ENCODE data around the gene SNTB2. TPM values are rescaled to one million over a fixed set of nuclear protein-coding genes. Genes with fewer than 3 reads are reported as not detected.

The SNTB2 gene
- total and polyA plus RNA-seq, 4 donors: 2.1 to 7.8 (median 4.1) TPM

DNA sequence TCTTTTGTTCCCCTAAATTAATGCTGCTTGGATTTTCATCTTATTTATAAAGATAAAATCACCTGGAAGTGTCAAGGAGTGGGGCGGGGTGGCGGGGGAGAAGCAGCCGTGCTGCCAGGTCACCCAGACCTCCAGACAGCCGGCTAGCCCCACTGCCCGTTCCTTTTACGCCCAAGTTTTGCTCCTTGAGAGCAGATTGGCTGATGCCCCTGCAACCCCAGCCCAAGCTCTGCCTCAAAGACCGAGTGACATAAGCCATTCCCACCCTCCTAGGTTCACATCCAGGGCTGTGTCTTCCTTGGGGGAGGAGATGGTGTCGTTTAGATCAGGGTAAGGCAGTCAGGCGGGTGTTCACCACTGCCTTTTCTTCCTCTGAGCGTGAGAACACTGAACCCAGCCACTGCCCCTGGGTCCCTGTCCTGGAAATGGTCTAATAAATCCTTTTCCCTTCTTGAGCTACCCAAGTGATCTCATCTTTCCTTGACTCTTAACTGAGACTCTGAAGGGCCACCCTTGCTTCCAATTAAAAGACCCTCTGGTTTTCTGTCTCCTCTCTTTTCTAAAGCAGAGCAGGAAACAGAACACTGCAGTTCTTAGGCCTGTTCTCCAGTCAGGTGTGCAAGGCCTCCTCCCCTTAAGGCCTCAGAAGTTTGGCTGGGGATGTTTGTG, 137.8 kb downstream of the SNTB2 start:
- Histone ChIP-seq H3K4me3 (ENCODE audit: low read depth in 1 of 3, low read length in 3 of 3) (no peak overlapping the region), H3K9ac (ENCODE audit: low read depth in 1 of 2, low read length in 2 of 2) (no peak overlapping the region), H3K4me1 (ENCODE audit: control insufficient read depth in 4 of 4, insufficient read depth in 4 of 4, low read length in 3 of 4) (peaks cover 19 to 68% (median 57%) of the 10 kb centered on the region in 4 donors), H3K27me3 (ENCODE audit: control insufficient read depth in 4 of 4, insufficient read depth in 4 of 4, low read length in 3 of 4) (no peaks in the 10 kb centered on the region), H3K36me3 (ENCODE audit: control insufficient read depth in 4 of 4, insufficient read depth in 3 of 4, low read depth in 1 of 4, low read length in 3 of 4) (peaks cover 12 to 44% (median 27%) of the 10 kb centered on the region in 4 donors), H3K9me3 (ENCODE audit: control insufficient read depth in 4 of 4, low read length in 3 of 4) (no peaks in the 10 kb centered on the region), H3K27ac (ENCODE audit: low read depth in 1 of 2, low read length in 2 of 2) (peak overlapping the region; percentile 60 to 87)
- 86% methylated on average over 10 of the region's 10 CpGs for WGBS
- DNase-seq (ENCODE audit: low spot score): no peak
- TF ChIP-seq HNF4A (conservative IDR thresholded peaks at IDR 0.05): no peak
- TF ChIP-seq, protein P1, sequence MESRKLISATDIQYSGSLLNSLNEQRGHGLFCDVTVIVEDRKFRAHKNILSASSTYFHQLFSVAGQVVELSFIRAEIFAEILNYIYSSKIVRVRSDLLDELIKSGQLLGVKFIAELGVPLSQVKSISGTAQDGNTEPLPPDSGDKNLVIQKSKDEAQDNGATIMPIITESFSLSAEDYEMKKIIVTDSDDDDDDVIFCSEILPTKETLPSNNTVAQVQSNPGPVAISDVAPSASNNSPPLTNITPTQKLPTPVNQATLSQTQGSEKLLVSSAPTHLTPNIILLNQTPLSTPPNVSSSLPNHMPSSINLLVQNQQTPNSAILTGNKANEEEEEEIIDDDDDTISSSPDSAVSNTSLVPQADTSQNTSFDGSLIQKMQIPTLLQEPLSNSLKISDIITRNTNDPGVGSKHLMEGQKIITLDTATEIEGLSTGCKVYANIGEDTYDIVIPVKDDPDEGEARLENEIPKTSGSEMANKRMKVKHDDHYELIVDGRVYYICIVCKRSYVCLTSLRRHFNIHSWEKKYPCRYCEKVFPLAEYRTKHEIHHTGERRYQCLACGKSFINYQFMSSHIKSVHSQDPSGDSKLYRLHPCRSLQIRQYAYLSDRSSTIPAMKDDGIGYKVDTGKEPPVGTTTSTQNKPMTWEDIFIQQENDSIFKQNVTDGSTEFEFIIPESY (IDR thresholded peaks at IDR 0.05): no peak

DNA sequence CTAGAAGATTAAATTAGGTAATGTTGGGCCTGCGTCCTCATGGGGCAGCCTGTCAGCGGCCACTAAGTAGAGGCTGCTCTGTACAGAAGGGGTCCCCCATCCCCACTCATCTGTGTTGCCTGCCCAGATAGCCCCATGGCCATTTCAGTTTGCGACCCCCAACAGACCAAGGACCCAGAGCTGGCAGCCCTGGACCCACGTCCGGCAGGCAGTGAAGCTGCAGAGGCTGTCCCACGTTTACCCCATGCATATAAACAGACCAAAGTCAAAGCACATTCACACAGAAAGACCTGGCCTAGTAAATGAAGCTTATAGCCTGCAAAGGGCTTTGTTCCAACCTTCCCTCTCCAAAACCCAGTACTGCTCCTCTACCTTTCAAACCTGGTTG, 138.8 kb downstream of the SNTB2 start:
- Histone ChIP-seq H3K27me3 (ENCODE audit: control insufficient read depth in 4 of 4, insufficient read depth in 4 of 4, low read length in 3 of 4) (no peaks in the 10 kb centered on the region), H3K27ac (ENCODE audit: low read depth in 1 of 2, low read length in 2 of 2) (peak overlapping the region; percentile 52 to 87), H3K9me3 (ENCODE audit: control insufficient read depth in 4 of 4, low read length in 3 of 4) (no peaks in the 10 kb centered on the region), H3K4me3 (ENCODE audit: low read depth in 1 of 3, low read length in 3 of 3) (no peak overlapping the region), H3K9ac (ENCODE audit: low read depth in 1 of 2, low read length in 2 of 2) (no peak overlapping the region), H3K4me1 (ENCODE audit: control insufficient read depth in 4 of 4, insufficient read depth in 4 of 4, low read length in 3 of 4) (peaks cover 19 to 72% (median 58%) of the 10 kb centered on the region in 4 donors), H3K36me3 (ENCODE audit: control insufficient read depth in 4 of 4, insufficient read depth in 3 of 4, low read depth in 1 of 4, low read length in 3 of 4) (peaks cover 6 to 33% (median 19%) of the 10 kb centered on the region in 4 donors)
- no peak for TF ChIP-seq RXRA (IDR thresholded peaks at IDR 0.05)
- no peak for TF ChIP-seq SP1 (IDR thresholded peaks at IDR 0.05)
- TF ChIP-seq EGR1 (IDR thresholded peaks at IDR 0.05; ENCODE audit: low read depth in 2 of 2): no peak
- no peak for TF ChIP-seq JUND (IDR thresholded peaks at IDR 0.05)
- no peak for TF ChIP-seq NR2F2 (IDR thresholded peaks at IDR 0.05)
- TF ChIP-seq HNF4G (IDR thresholded peaks at IDR 0.05): no peak
- TF ChIP-seq TAF1 (conservative IDR thresholded peaks at IDR 0.05): no peak
- no peak for TF ChIP-seq HNF4A (conservative IDR thresholded peaks at IDR 0.05)
- no peak for DNase-seq (ENCODE audit: low spot score)
- 62% methylated on average over 6 of the region's 6 CpGs for WGBS

DNA sequence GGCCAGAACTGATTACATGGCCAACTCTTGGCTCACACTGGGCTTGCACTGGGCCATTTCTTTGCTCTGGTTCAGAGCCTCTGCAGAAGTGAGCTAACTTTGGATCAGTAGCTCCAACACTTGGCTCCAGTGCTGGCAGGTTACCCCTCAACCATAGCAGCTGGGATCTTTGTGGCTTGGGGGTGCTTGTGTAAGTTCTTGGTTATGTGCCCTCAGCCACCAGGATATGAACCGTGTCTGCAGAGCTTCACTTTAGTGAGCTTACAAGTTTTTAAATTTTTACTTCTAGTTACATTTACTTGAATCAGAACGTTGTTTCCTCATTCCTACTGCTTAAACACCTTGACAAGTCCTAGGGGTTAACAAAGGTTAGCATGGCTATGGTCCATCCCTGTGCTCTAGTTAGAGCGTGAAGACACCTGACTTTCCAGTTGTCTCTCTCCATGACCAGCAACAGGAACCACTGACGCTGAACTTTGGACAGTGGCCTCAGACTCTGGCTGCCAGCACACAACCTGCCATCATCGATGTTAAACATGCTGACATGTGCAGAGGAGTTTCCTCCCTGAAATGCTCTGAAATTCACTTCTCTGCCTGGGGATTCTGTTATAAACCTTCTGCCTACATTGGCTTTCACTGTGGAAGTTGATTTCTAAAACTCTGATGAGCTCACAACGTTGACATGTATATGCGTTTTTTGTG, 139.4 kb downstream of the SNTB2 start:
- 22% methylated on average over 7 of the region's 7 CpGs for WGBS
- Histone ChIP-seq H3K9me3 (ENCODE audit: control insufficient read depth in 4 of 4, low read length in 3 of 4) (no peaks in the 10 kb centered on the region), H3K27me3 (ENCODE audit: control insufficient read depth in 4 of 4, insufficient read depth in 4 of 4, low read length in 3 of 4) (no peaks in the 10 kb centered on the region), H3K4me1 (ENCODE audit: control insufficient read depth in 4 of 4, insufficient read depth in 4 of 4, low read length in 3 of 4) (peaks cover 22 to 76% (median 60%) of the 10 kb centered on the region in 4 donors), H3K9ac (ENCODE audit: low read depth in 1 of 2, low read length in 2 of 2) (peak overlapping the region in 1 of 2 donors; percentile 78), H3K4me3 (ENCODE audit: low read depth in 1 of 3, low read length in 3 of 3) (peak overlapping the region in 1 of 3 donors; percentile 13), H3K36me3 (ENCODE audit: control insufficient read depth in 4 of 4, insufficient read depth in 3 of 4, low read depth in 1 of 4, low read length in 3 of 4) (peaks cover 2 to 27% (median 15%) of the 10 kb centered on the region in 4 donors), H3K27ac (ENCODE audit: low read depth in 1 of 2, low read length in 2 of 2) (peak overlapping the region; percentile 52 to 87)
- DNase-seq (ENCODE audit: low spot score): no peak
- TF ChIP-seq TAF1 (conservative IDR thresholded peaks at IDR 0.05) (no peak), NR2F2 (IDR thresholded peaks at IDR 0.05) (peak; percentile 26), RXRA (IDR thresholded peaks at IDR 0.05) (peak; percentile 94 to 95), JUND (IDR thresholded peaks at IDR 0.05) (peak; percentile 68 to 72), HNF4G (IDR thresholded peaks at IDR 0.05) (peak; percentile 98), GABPA (IDR thresholded peaks at IDR 0.05 in 1 of 2, conservative IDR thresholded peaks at IDR 0.05 in 1 of 2) (peak; percentile 13 to 71), SP1 (IDR thresholded peaks at IDR 0.05) (peak; percentile 99), FOXA2 (IDR thresholded peaks at IDR 0.05) (peak; percentile 42), RAD21 (IDR thresholded peaks at IDR 0.05) (peak; percentile 45 to 48), HNF4A (conservative IDR thresholded peaks at IDR 0.05) (peak; percentile 99), EGR1 (IDR thresholded peaks at IDR 0.05; ENCODE audit: low read depth in 2 of 2) (peak in 1 of 2 donors; percentile 25), YY1 (IDR thresholded peaks at IDR 0.05) (peak; percentile 94), FOXA1 (IDR thresholded peaks at IDR 0.05) (peak; percentile 72)
- TF ChIP-seq, protein P2, sequence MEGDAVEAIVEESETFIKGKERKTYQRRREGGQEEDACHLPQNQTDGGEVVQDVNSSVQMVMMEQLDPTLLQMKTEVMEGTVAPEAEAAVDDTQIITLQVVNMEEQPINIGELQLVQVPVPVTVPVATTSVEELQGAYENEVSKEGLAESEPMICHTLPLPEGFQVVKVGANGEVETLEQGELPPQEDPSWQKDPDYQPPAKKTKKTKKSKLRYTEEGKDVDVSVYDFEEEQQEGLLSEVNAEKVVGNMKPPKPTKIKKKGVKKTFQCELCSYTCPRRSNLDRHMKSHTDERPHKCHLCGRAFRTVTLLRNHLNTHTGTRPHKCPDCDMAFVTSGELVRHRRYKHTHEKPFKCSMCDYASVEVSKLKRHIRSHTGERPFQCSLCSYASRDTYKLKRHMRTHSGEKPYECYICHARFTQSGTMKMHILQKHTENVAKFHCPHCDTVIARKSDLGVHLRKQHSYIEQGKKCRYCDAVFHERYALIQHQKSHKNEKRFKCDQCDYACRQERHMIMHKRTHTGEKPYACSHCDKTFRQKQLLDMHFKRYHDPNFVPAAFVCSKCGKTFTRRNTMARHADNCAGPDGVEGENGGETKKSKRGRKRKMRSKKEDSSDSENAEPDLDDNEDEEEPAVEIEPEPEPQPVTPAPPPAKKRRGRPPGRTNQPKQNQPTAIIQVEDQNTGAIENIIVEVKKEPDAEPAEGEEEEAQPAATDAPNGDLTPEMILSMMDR (IDR thresholded peaks at IDR 0.05; ENCODE audit: low read depth, low read length, missing input control): no peak
- TF ChIP-seq, protein P3, sequence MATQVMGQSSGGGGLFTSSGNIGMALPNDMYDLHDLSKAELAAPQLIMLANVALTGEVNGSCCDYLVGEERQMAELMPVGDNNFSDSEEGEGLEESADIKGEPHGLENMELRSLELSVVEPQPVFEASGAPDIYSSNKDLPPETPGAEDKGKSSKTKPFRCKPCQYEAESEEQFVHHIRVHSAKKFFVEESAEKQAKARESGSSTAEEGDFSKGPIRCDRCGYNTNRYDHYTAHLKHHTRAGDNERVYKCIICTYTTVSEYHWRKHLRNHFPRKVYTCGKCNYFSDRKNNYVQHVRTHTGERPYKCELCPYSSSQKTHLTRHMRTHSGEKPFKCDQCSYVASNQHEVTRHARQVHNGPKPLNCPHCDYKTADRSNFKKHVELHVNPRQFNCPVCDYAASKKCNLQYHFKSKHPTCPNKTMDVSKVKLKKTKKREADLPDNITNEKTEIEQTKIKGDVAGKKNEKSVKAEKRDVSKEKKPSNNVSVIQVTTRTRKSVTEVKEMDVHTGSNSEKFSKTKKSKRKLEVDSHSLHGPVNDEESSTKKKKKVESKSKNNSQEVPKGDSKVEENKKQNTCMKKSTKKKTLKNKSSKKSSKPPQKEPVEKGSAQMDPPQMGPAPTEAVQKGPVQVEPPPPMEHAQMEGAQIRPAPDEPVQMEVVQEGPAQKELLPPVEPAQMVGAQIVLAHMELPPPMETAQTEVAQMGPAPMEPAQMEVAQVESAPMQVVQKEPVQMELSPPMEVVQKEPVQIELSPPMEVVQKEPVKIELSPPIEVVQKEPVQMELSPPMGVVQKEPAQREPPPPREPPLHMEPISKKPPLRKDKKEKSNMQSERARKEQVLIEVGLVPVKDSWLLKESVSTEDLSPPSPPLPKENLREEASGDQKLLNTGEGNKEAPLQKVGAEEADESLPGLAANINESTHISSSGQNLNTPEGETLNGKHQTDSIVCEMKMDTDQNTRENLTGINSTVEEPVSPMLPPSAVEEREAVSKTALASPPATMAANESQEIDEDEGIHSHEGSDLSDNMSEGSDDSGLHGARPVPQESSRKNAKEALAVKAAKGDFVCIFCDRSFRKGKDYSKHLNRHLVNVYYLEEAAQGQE (IDR thresholded peaks at IDR 0.05): peak; percentile 86
- TF ChIP-seq, protein P4, sequence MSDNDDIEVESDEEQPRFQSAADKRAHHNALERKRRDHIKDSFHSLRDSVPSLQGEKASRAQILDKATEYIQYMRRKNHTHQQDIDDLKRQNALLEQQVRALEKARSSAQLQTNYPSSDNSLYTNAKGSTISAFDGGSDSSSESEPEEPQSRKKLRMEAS (IDR thresholded peaks at IDR 0.05): peak; percentile 93
- TF ChIP-seq, protein P5, sequence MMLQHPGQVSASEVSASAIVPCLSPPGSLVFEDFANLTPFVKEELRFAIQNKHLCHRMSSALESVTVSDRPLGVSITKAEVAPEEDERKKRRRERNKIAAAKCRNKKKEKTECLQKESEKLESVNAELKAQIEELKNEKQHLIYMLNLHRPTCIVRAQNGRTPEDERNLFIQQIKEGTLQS (IDR thresholded peaks at IDR 0.05): no peak

All from liver (tissue), 9 donors.